KBM-7 (cell line): Measurements from ENCODE around the gene ARHGEF4.
"Not testable (repeated sequence)": the region's sequence is repeated elsewhere in the genome, so short reads cannot be mapped to it uniquely, and the experiment has no call there.

ENCODE experiments used
- DNase-seq: peaks from one replicate; pipeline ENCODE4 v3.0.0-alpha.2; 2015
- in situ Hi-C: fragments of 300-500 bp; cut with MboI; formaldehyde crosslinking; loops from 2 replicates; pipeline ENCODE4 v1.14.3; 2020; ENCODE audit warnings: low sequenced_read_pairs, low pct_unique_long_range_greater_than_20kb, mixed read lengths

The ARHGEF4 gene

GRCh38 chr2:131054488-131054887, 217.8 kb downstream of the ARHGEF4 start:
- in situ Hi-C loops: no loop called here
- no peak for DNase-seq

- no peak for DNase-seq
- in situ Hi-C loops: no loop called here
These were observed 218.7 kb downstream of the ARHGEF4 start for GRCh38 chr2:131055169-131056065.

- DNase-seq: no peak
These were observed 219.7 kb downstream of the ARHGEF4 start for GRCh38 chr2:131056204-131056931.

GRCh38 chr2:131056932-131057287, 220.2 kb downstream of the ARHGEF4 start:
- DNase-seq: no peak

More at GRCh38 chr2:131056204-131056931, 219.7 kb downstream of the ARHGEF4 start:
- in situ Hi-C loops: no loop called here

GRCh38 chr2:131058214-131058843, 221.6 kb downstream of the ARHGEF4 start:
- in situ Hi-C loops: no loop called here
- no peak for DNase-seq

More at GRCh38 chr2:131056932-131057287, 220.2 kb downstream of the ARHGEF4 start:
- in situ Hi-C loops: no loop called here

GRCh38 chr2:131058920-131059319, 222.2 kb downstream of the ARHGEF4 start:
- in situ Hi-C loops: no loop called here
- DNase-seq: no peak

GRCh38 chr2:131063501-131064283, 227.0 kb downstream of the ARHGEF4 start:
- no peak for DNase-seq
- in situ Hi-C loops: no loop called here

- DNase-seq: no peak
- in situ Hi-C loops: no loop called here
These were observed 228.1 kb downstream of the ARHGEF4 start for GRCh38 chr2:131064589-131065512.

- no peak for DNase-seq
- in situ Hi-C loops: no loop called here
These were observed 230.9 kb downstream of the ARHGEF4 start for GRCh38 chr2:131067465-131068125.

- in situ Hi-C loops, DNase-seq: not testable (repeated sequence)
These were observed 231.5 kb downstream of the ARHGEF4 start for GRCh38 chr2:131068172-131068571.

GRCh38 chr2:131075578-131075977, 238.9 kb downstream of the ARHGEF4 start:
- DNase-seq, in situ Hi-C loops: not testable (repeated sequence)

GRCh38 chr2:131076707-131077106, 240.0 kb downstream of the ARHGEF4 start:
- DNase-seq: no peak
- in situ Hi-C loops: no loop called here

- in situ Hi-C loops: no loop called here
These were observed 240.6 kb downstream of the ARHGEF4 start for GRCh38 chr2:131077182-131077846.

GRCh38 chr2:131077966-131078365, 241.3 kb downstream of the ARHGEF4 start:
- in situ Hi-C loops: no loop called here
- no peak for DNase-seq

More at GRCh38 chr2:131077182-131077846, 240.6 kb downstream of the ARHGEF4 start:
- no peak for DNase-seq

GRCh38 chr2:131079931-131080330, 243.2 kb downstream of the ARHGEF4 start:
- in situ Hi-C loops, DNase-seq: not testable (repeated sequence)

GRCh38 chr2:131081190-131081589, 244.5 kb downstream of the ARHGEF4 start:
- DNase-seq: no peak
- in situ Hi-C loops: no loop called here

- in situ Hi-C loops: no loop called here
- DNase-seq: no peak
These were observed 248.9 kb downstream of the ARHGEF4 start for GRCh38 chr2:131085646-131086045.
